ENCODE results near the gene SFMBT1.

The SFMBT1 gene

DNA sequence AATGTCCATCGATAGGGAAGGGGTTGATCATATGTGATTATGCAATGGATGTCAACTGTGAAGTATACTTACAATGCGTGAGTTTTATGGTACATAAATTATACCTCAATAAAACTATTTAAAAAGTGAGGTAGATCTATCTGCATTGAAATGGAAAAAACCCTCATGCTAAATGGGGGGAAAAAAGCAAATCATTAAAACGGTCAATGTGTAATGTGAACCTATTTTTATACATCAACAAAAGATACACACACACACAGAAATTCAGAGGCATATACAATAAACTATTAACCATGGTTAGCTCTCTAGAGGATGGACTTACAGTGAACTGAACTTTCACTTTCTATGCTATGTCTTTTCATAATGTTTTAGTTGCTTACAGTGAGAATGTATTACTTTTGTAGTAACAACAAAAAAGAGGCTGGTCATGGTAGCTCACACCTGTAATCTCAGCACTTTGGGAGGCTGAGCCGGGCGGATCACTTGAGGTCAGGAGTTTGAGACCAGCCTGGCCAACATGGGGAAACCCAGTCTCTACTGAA, 171.6 kb downstream of the SFMBT1 start:
- ATAC-seq (ENCODE audit: low read depth) (no peak), DNase-seq (ENCODE audit: low spot score) (no peak)

DNA sequence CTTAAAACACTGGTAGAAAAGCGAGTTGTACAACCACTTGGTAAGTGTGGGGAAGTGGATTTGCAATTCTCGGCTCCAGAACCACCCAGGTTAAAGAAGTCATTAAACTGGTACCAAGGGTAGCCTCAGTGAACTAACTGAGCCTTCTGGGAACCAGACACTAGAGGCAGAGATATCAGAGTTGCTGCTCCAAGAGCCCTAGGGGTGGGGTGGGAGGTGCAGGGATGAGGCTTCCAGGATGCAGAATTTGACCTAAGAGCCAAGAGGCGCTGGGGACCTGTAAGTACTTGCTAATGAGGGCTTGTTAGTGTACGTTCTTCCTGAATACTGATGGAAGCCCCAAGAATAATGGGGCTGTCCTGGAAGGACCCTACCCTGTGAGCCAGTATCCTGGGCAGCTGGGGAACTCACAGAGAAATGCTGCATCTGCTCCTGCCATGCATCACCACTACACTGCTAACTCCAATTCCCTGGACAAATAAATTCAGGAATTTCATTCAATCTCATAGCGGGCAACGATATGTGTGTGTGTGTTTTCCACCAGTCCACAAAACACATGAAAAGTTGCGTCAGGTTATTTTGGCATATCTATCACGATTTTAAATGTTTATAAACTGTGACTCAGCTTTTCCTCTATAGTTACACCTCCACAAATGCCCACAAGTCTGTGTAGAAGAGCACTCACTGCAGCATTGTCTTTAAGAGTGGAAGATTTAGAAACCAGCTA, 172.3 kb downstream of the SFMBT1 start:
- no peak for ATAC-seq (ENCODE audit: low read depth)
- no peak for DNase-seq (ENCODE audit: low spot score)
- Histone ChIP-seq H3K27me3 (ENCODE audit: insufficient read depth, poor library complexity, severe bottlenecking) (no peaks in the 10 kb centered on the region), H3K9me3 (ENCODE audit: severe bottlenecking) (no peaks in the 10 kb centered on the region), H3K4me3 (ENCODE audit: severe bottlenecking) (no peak overlapping the region), H3K27ac (ENCODE audit: poor library complexity, severe bottlenecking) (no peak overlapping the region), H3K4me1 (ENCODE audit: insufficient read depth, poor library complexity, severe bottlenecking) (no peaks in the 10 kb centered on the region), H3K36me3 (ENCODE audit: low read depth) (no peaks in the 10 kb centered on the region)
- TF ChIP-seq CTCF (IDR thresholded peaks at IDR 0.05; ENCODE audit: poor library complexity, severe bottlenecking), result no peak

More for the DNA sequence above, 171.6 kb downstream of the SFMBT1 start:
- Histone ChIP-seq H3K27me3 (ENCODE audit: insufficient read depth, poor library complexity, severe bottlenecking) (no peaks in the 10 kb centered on the region), H3K9me3 (ENCODE audit: severe bottlenecking) (no peaks in the 10 kb centered on the region), H3K4me3 (ENCODE audit: severe bottlenecking) (no peak overlapping the region), H3K27ac (ENCODE audit: poor library complexity, severe bottlenecking) (no peak overlapping the region), H3K4me1 (ENCODE audit: insufficient read depth, poor library complexity, severe bottlenecking) (no peaks in the 10 kb centered on the region), H3K36me3 (ENCODE audit: low read depth) (no peaks in the 10 kb centered on the region)
- no peak for TF ChIP-seq CTCF (IDR thresholded peaks at IDR 0.05; ENCODE audit: poor library complexity, severe bottlenecking)

GRCh38 chr3:52872245-52872644, 173.6 kb downstream of the SFMBT1 start:
- Histone ChIP-seq H3K9me3 (ENCODE audit: severe bottlenecking) (no peaks in the 10 kb centered on the region), H3K36me3 (ENCODE audit: low read depth) (no peaks in the 10 kb centered on the region), H3K27me3 (ENCODE audit: insufficient read depth, poor library complexity, severe bottlenecking) (no peaks in the 10 kb centered on the region), H3K4me3 (ENCODE audit: severe bottlenecking) (no peak overlapping the region), H3K27ac (ENCODE audit: poor library complexity, severe bottlenecking) (no peak overlapping the region), H3K4me1 (ENCODE audit: insufficient read depth, poor library complexity, severe bottlenecking) (no peaks in the 10 kb centered on the region)
- no peak for TF ChIP-seq CTCF (IDR thresholded peaks at IDR 0.05; ENCODE audit: poor library complexity, severe bottlenecking)
- DNase-seq (ENCODE audit: low spot score) (no peak), ATAC-seq (ENCODE audit: low read depth) (no peak)

- Histone ChIP-seq H3K4me3 (ENCODE audit: severe bottlenecking) (no peak overlapping the region), H3K36me3 (ENCODE audit: low read depth) (no peaks in the 10 kb centered on the region), H3K9me3 (ENCODE audit: severe bottlenecking) (no peaks in the 10 kb centered on the region), H3K27ac (ENCODE audit: poor library complexity, severe bottlenecking) (no peak overlapping the region), H3K27me3 (ENCODE audit: insufficient read depth, poor library complexity, severe bottlenecking) (no peaks in the 10 kb centered on the region), H3K4me1 (ENCODE audit: insufficient read depth, poor library complexity, severe bottlenecking) (no peaks in the 10 kb centered on the region)
- no peak for ATAC-seq (ENCODE audit: low read depth)
- DNase-seq (ENCODE audit: low spot score), result no peak
- no peak for TF ChIP-seq CTCF (IDR thresholded peaks at IDR 0.05; ENCODE audit: poor library complexity, severe bottlenecking)
Observed at GRCh38 chr3:52871761-52872160, 174.1 kb downstream of the SFMBT1 start.

GRCh38 chr3:52870471-52870870, 175.4 kb downstream of the SFMBT1 start:
- Histone ChIP-seq H3K4me1 (ENCODE audit: insufficient read depth, poor library complexity, severe bottlenecking) (no peaks in the 10 kb centered on the region), H3K4me3 (ENCODE audit: severe bottlenecking) (no peak overlapping the region), H3K36me3 (ENCODE audit: low read depth) (no peaks in the 10 kb centered on the region), H3K9me3 (ENCODE audit: severe bottlenecking) (no peaks in the 10 kb centered on the region), H3K27ac (ENCODE audit: poor library complexity, severe bottlenecking) (no peak overlapping the region), H3K27me3 (ENCODE audit: insufficient read depth, poor library complexity, severe bottlenecking) (no peaks in the 10 kb centered on the region)
- ATAC-seq (ENCODE audit: low read depth) (no peak), DNase-seq (ENCODE audit: low spot score) (no peak)
- TF ChIP-seq CTCF (IDR thresholded peaks at IDR 0.05; ENCODE audit: poor library complexity, severe bottlenecking), result no peak
